K562 (cell line): ENCODE data around the gene MPV17L. TPM values are rescaled to one million over a fixed set of nuclear protein-coding genes. Genes with fewer than 3 reads are reported as not detected.

Source experiments
- ATAC-seq: fragments of 200-7000 bp; cut with Tn5 transposase; 3 replicates; pipeline ENCODE4 v1.9.1; 2020; ENCODE audit warnings: moderate library complexity
- BruUV-seq: library from RNA; stranded (reverse); fragments of 400-500 nt; replicated peaks from 2 replicates; lab custom pipeline; 2021; lab: Mats Ljungman, UMichigan
- CTCF ChIA-PET: fragments of 300-600 bp; formaldehyde crosslinking; extraction: SDS; loops from one replicate; lab custom pipeline; 2021; ENCODE audit warnings: low intra/inter-chr PET ratio; lab: Yijun Ruan, JAX
- POLR2A ChIA-PET: fragments of 300-600, 350-650 bp; sonication (Branson Sonifier 250); formaldehyde crosslinking; extraction: SDS; loops from one replicate; lab custom pipeline; 2021; ENCODE audit warnings: antibody characterized with exemption, inconsistent platforms; lab: Yijun Ruan, JAX
- DNase-seq, 4 experiments: peaks; one replicate each; pipeline versions ENCODE4 v3.0.0 to v3.0.0-alpha.2; 2011 to 2018; ENCODE audit warnings: low spot score in 3 of 4, mixed read lengths in 3 of 4; ENCODE audit errors: extremely low read depth in 1 of 4
- FAIRE-seq: peaks from 2 replicates; lab custom pipeline; 2011; peaks lifted over from hg19 to GRCh38; lab: Jason Lieb, UNC
- H2AFZ ChIP-seq: 2 replicates; pipeline ENCODE4 v1.6.0; 2011; ENCODE audit warnings: low read depth, low read length, control low read depth, inconsistent platforms
- H3K27ac ChIP-seq: fragments of 200-600 bp; 3 replicates; pipeline ENCODE4 v1.8.0; 2011; ENCODE audit warnings: low read depth, mild to moderate bottlenecking, control low read depth, inconsistent platforms, low read length, moderate library complexity, mixed read lengths; ENCODE audit errors: extremely low read depth
- H3K27me3 ChIP-seq, 2 experiments: fragments of 300-600 bp in 1 of 2; 2 replicates in 1 of 2; 3 replicates in 1 of 2; pipeline versions ENCODE4 v1.6.0 to v1.8.0; 2011; ENCODE audit warnings: inconsistent platforms in 2 of 2, low read length in 2 of 2, mild to moderate bottlenecking in 1 of 2, mixed read lengths in 1 of 2, moderate library complexity in 1 of 2; ENCODE audit not compliant: control insufficient read depth in 2 of 2, insufficient read depth in 2 of 2
- H3K36me3 ChIP-seq: fragments of 300-600 bp; 3 replicates; pipeline ENCODE4 v1.8.0; 2011; ENCODE audit warnings: mild to moderate bottlenecking, low read length, inconsistent platforms; ENCODE audit not compliant: control insufficient read depth, insufficient read depth
- H3K4me1 ChIP-seq, 2 experiments: fragments of 200-600 bp in 1 of 2; replicated peaks in 1 of 2; 2 replicates in 1 of 2; 3 replicates in 1 of 2; pipeline versions ENCODE4 v1.5.1 to v1.8.0; 2011; ENCODE audit warnings: inconsistent platforms in 2 of 2, low read length in 2 of 2, mild to moderate bottlenecking in 1 of 2, mixed read lengths in 1 of 2, moderate library complexity in 1 of 2; ENCODE audit not compliant: control insufficient read depth in 2 of 2, insufficient read depth in 2 of 2
- H3K4me2 ChIP-seq: 2 replicates; pipeline ENCODE4 v1.6.1; 2011; ENCODE audit warnings: low read length, control low read depth, inconsistent platforms, mixed read lengths; ENCODE audit not compliant: insufficient read depth
- H3K4me3 ChIP-seq: fragments of 200-600 bp; sonication (generic), shearing (Covaris generic); 2 replicates; pipeline ENCODE4 v1.5.1; 2016; ENCODE audit warnings: control low read depth, inconsistent platforms
- H3K79me2 ChIP-seq: fragments of 200-600 bp; 3 replicates; pipeline ENCODE4 v1.8.0; 2011; ENCODE audit warnings: low read length, inconsistent platforms; ENCODE audit not compliant: control insufficient read depth, insufficient read depth
- H3K9ac ChIP-seq, 2 experiments: 2 replicates each; pipeline versions ENCODE4 v1.6.0 to v1.6.1; 2011; ENCODE audit warnings: low read depth in 2 of 2, low read length in 2 of 2, control low read depth in 1 of 2, inconsistent platforms in 1 of 2, mild to moderate bottlenecking in 1 of 2, mixed read lengths in 1 of 2; ENCODE audit not compliant: insufficient read depth in 1 of 2
- H3K9me1 ChIP-seq: one replicate; pipeline ENCODE4 v1.6.0; 2011; ENCODE audit warnings: inconsistent platforms, mild to moderate bottlenecking, low read length, moderate library complexity; ENCODE audit not compliant: control insufficient read depth, insufficient read depth
- H3K9me3 ChIP-seq: replicated peaks from 2 replicates; pipeline ENCODE4 v1.5.1; 2011; ENCODE audit warnings: low read depth, low read length, inconsistent platforms; ENCODE audit not compliant: control insufficient read depth, insufficient read depth
- H4K20me1 ChIP-seq: replicated peaks from 2 replicates; pipeline ENCODE4 v1.6.1; 2011; ENCODE audit warnings: low read length, inconsistent platforms, mixed read lengths; ENCODE audit not compliant: control insufficient read depth, insufficient read depth
- ILK ChIP-seq: fragments of 450-650 bp; IDR thresholded peaks from 2 replicates; pipeline ENCODE4 v1.6.1; 2016; ENCODE audit warnings: missing genetic modification characterization, low read depth, mild to moderate bottlenecking, missing compliant biosample characterization, moderate library complexity, borderline replicate concordance
- JUN ChIP-seq, 2 experiments: sonication (generic) in 1 of 2; formaldehyde crosslinking in 1 of 2; IDR thresholded peaks; 2 replicates each; pipeline versions ENCODE4 v1.6.1 to v1.8.0; 2012 to 2022; ENCODE audit warnings: borderline replicate concordance in 2 of 2, mild to moderate bottlenecking in 2 of 2, improper control_type of control experiment in 1 of 2, low read depth in 1 of 2, low read length in 1 of 2, missing genetic modification reagents in 1 of 2
- MECOM ChIP-seq: fragments of 250-450 bp; sonication (Bioruptor Pico); IDR thresholded peaks from 2 replicates; pipeline ENCODE4 v1.8.0; 2022; ENCODE audit warnings: inconsistent platforms
- NCOA1 ChIP-seq: fragments of 450-650 bp; IDR thresholded peaks from 2 replicates; pipeline ENCODE4 v1.6.1; 2016; ENCODE audit warnings: low read depth
- NCOA2 ChIP-seq, 2 experiments: fragments of 450-650 bp; IDR thresholded peaks; 2 replicates each; pipeline ENCODE4 v1.6.1; 2018; ENCODE audit warnings: mild to moderate bottlenecking in 2 of 2, moderate library complexity in 1 of 2; ENCODE audit not compliant: partially characterized antibody in 2 of 2
- NFIX ChIP-seq: fragments of 250-450 bp; sonication (Bioruptor Pico); IDR thresholded peaks from 2 replicates; pipeline ENCODE4 v1.4.0; 2020; ENCODE audit warnings: low read depth, mild to moderate bottlenecking, moderate library complexity
- PKNOX1 ChIP-seq: fragments of 450-650 bp; IDR thresholded peaks from 2 replicates; pipeline ENCODE4 v1.6.1; 2016
- PREB ChIP-seq: sonication (generic); formaldehyde crosslinking; IDR thresholded peaks from 2 replicates; pipeline ENCODE4 v1.8.1; 2023; ENCODE audit warnings: mild to moderate bottlenecking, missing genetic modification reagents
- RFX7 ChIP-seq: fragments of 250-450 bp; sonication (Bioruptor Pico); IDR thresholded peaks from 2 replicates; pipeline ENCODE4 v1.5.1; 2021; ENCODE audit warnings: mild to moderate bottlenecking
- ZFX ChIP-seq: sonication (generic); formaldehyde crosslinking; IDR thresholded peaks from 2 replicates; pipeline ENCODE4 v1.8.0; 2022; ENCODE audit warnings: mild to moderate bottlenecking, missing genetic modification reagents, moderate library complexity
- ZNF124 ChIP-seq: sonication (generic); formaldehyde crosslinking; IDR thresholded peaks from 2 replicates; pipeline ENCODE4 v1.8.1; 2022; ENCODE audit warnings: missing genetic modification reagents
- ZNF174 ChIP-seq: fragments of 250-450 bp; sonication (Bioruptor Pico); IDR thresholded peaks from 2 replicates; pipeline ENCODE4 v1.4.0; 2020; ENCODE audit warnings: mild to moderate bottlenecking
- ZNF232 ChIP-seq: sonication (generic); formaldehyde crosslinking; IDR thresholded peaks from 2 replicates; pipeline ENCODE4 v1.8.0; 2022; ENCODE audit warnings: mild to moderate bottlenecking, missing genetic modification reagents
- ZNF24 ChIP-seq: fragments of 450-650 bp; IDR thresholded peaks from 2 replicates; pipeline ENCODE4 v1.6.1; 2016
- ZNF280B ChIP-seq: fragments of 250-450 bp; sonication (Bioruptor Pico); IDR thresholded peaks from 2 replicates; pipeline ENCODE4 v1.5.1; 2021; ENCODE audit warnings: mild to moderate bottlenecking
- ZNF511 ChIP-seq: sonication (generic); formaldehyde crosslinking; IDR thresholded peaks from 2 replicates; pipeline ENCODE4 v1.8.0; 2022; ENCODE audit warnings: mild to moderate bottlenecking, missing genetic modification reagents
- ZNF551 ChIP-seq: fragments of 250-450 bp; sonication (Bioruptor Pico); IDR thresholded peaks from 2 replicates; pipeline ENCODE4 v1.5.0; 2021; ENCODE audit warnings: mild to moderate bottlenecking, moderate library complexity
- WGBS: fragments of 100-300 bp; shearing (Covaris generic); methylation state at CpG from one replicate; pipeline ENCODE4 v1.1.6; 2016; ENCODE audit warnings: low coverage, mixed read lengths; ENCODE audit not compliant: insufficient coverage; ENCODE audit errors: missing lambda C conversion rate; 5-methylcytosine and 5-hydroxymethylcytosine counted together
- in situ Hi-C: fragments of 300-500 bp; cut with MboI; formaldehyde crosslinking; loops from 4 replicates; pipeline ENCODE4 v1.15.0; 2018; ENCODE audit warnings: inconsistent platforms, mixed read lengths
- intact Hi-C: fragments of 100-400 bp; cut with micrococcal nuclease; formaldehyde crosslinking; loops from 2 replicates; pipeline ENCODE4 v1.14.2; 2022
- polyA plus RNA-seq, 8 experiments: library from polyadenylated mRNA; depleted of rRNA in 4 of 8; stranded (reverse) in 5 of 8; unstranded in 3 of 8; fragments of >200 nt; fragmentation: Nextera tagmentation in 2 of 8; fragmentation: Illumina TruSeq in 1 of 8; extraction: Ambion mirVana in 2 of 8; extraction: Trizol in 1 of 8; gene quantifications; 2 replicates each; pipeline versions ENCODE4 v1.2.1 to v1.2.3, GENCODE V29; 2011 to 2014; ENCODE audit warnings: inconsistent platforms in 1 of 8, missing spikeins in 1 of 8
- total RNA-seq, 7 experiments: library from RNA; depleted of rRNA in 6 of 7; stranded (reverse); fragments of >200 nt in 6 of 7; fragmentation: Illumina TruSeq in 2 of 7; extraction: Trizol in 2 of 7; gene quantifications; 2 replicates each; pipeline versions ENCODE4 v1.2.1 to v1.2.3, GENCODE V29; 2011 to 2021; ENCODE audit warnings: low replicate concordance in 1 of 7

The MPV17L gene
- total and polyA plus RNA-seq, 9 of the 15 experiments (the other 6 are each of a cell fraction or from before 2014, with no cell fraction given): not detected

GRCh38 chr16:15401972-15402371, 6.4 kb downstream of the MPV17L start (continued):
- TF ChIP-seq ZNF232 (CRISPR knock-in tag) (no peak), ZNF551 (CRISPR knock-in tag) (no peak), ZFX (CRISPR knock-in tag) (no peak), MECOM (CRISPR knock-in tag) (no peak), ZNF124 (no peak), PKNOX1 (no peak)
- TF ChIP-seq, all 486 proteins: peak for 0

GRCh38 chr16:15403392-15403995, 7.9 kb downstream of the MPV17L start:
- Histone ChIP-seq H3K27ac (no peak overlapping the region), H2AFZ (no peak overlapping the region), H3K4me1 (no peaks in the 10 kb centered on the region), H3K79me2 (no peaks in the 10 kb centered on the region), H3K9me1 (no peaks in the 10 kb centered on the region), H3K9ac (no peak overlapping the region), H3K4me2 (no peak overlapping the region), H3K36me3 (no peaks in the 10 kb centered on the region), H3K9me3 (no peaks in the 10 kb centered on the region), H3K27me3 (peaks cover 5 to 12% of the 10 kb centered on the region in 2 experiments; a peak in 3 of 5 replicates), H4K20me1 (no peaks in the 10 kb centered on the region), H3K4me3 (no peak overlapping the region)
- ChIA-PET POLR2A (no interaction called here), CTCF (no interaction called here)
- 13% methylated on average over 9 of the region's 9 CpGs for WGBS
- in situ Hi-C loops (no loop called here), intact Hi-C loops (no loop called here)
- FAIRE-seq (no peak), ATAC-seq (no peak), DNase-seq (no peak)
- BruUV-seq: no TSS peak
- TF ChIP-seq NCOA1: no peak
- TF ChIP-seq PREB (CRISPR knock-in tag): no peak
- TF ChIP-seq ZNF24: no peak
- TF ChIP-seq RFX7 (CRISPR knock-in tag): no peak
- TF ChIP-seq ZNF280B (CRISPR knock-in tag): no peak
- no peak for TF ChIP-seq ZNF511
- TF ChIP-seq NCOA2 (IDR thresholded peaks at IDR 0.05; ENCODE audit: partially characterized antibody in 2 of 2): no peak
- no peak for TF ChIP-seq ZNF174
- no peak for TF ChIP-seq NFIX (CRISPR knock-in tag)
- TF ChIP-seq JUN (IDR thresholded peaks at IDR 0.05; ENCODE audit: borderline replicate concordance, low read depth, low read length): no peak
- no peak for TF ChIP-seq JUN (CRISPR knock-in tag; IDR thresholded peaks at IDR 0.05; ENCODE audit: borderline replicate concordance)
- TF ChIP-seq ILK (tag): no peak
